Neural cell (in vitro differentiated cells): ENCODE measurements around the gene PSMB11. TPM values are rescaled to one million over a fixed set of nuclear protein-coding genes. Genes with fewer than 3 reads are reported as not detected.

ENCODE experiments used
- H2AFZ ChIP-seq: fragments of 200-600, 300-800 bp; sonication (generic), shearing (Covaris generic); 2 replicates; pipeline ENCODE4 v1.6.0; 2014; ENCODE audit warnings: low read depth, mild to moderate bottlenecking, antibody characterized with exemption, low read length, moderate library complexity
- H3F3A ChIP-seq: fragments of 200-600 bp; shearing (Covaris generic); 2 replicates; pipeline ENCODE4 v1.6.1; 2016; ENCODE audit warnings: mild to moderate bottlenecking, moderate library complexity, mixed read lengths, antibody characterized with exemption, low read length; ENCODE audit not compliant: insufficient read depth, poor library complexity, severe bottlenecking
- H3K27ac ChIP-seq: fragments of 200-600, 300-800 bp; sonication (generic), shearing (Covaris generic); 2 replicates; pipeline ENCODE4 v1.5.1; 2014; ENCODE audit warnings: mild to moderate bottlenecking, low read length, moderate library complexity
- H3K27me3 ChIP-seq: fragments of 300-800, 200-600 bp; sonication (generic), shearing (Covaris generic); 2 replicates; pipeline ENCODE4 v1.6.0; 2014; ENCODE audit warnings: mild to moderate bottlenecking, low read depth, low read length, moderate library complexity; ENCODE audit not compliant: insufficient read depth
- H3K36me3 ChIP-seq: fragments of 300-800, 200-600 bp; sonication (generic), shearing (Covaris generic); 2 replicates; pipeline ENCODE4 v1.5.1; 2014; ENCODE audit warnings: mild to moderate bottlenecking, antibody characterized with exemption, low read length, moderate library complexity; ENCODE audit not compliant: insufficient read depth
- H3K4me2 ChIP-seq: fragments of 300-800, 200-600 bp; sonication (generic), shearing (Covaris generic); 2 replicates; pipeline ENCODE4 v1.6.0; 2014; ENCODE audit warnings: mild to moderate bottlenecking, low read length
- H3K4me3 ChIP-seq: fragments of 300-800, 200-600 bp; sonication (generic), shearing (Covaris generic); 2 replicates; pipeline ENCODE4 v1.5.1; 2014; ENCODE audit warnings: mild to moderate bottlenecking, low read length, moderate library complexity
- H3K79me2 ChIP-seq: fragments of 200-600 bp; shearing (Covaris generic); replicated peaks from 2 replicates; pipeline ENCODE4 v1.6.0; 2014; ENCODE audit warnings: mild to moderate bottlenecking, low read length, moderate library complexity; ENCODE audit not compliant: insufficient read depth
- H3K9ac ChIP-seq: fragments of 300-800, 200-600 bp; sonication (generic), shearing (Covaris generic); 2 replicates; pipeline ENCODE4 v1.6.1; 2016; ENCODE audit warnings: mild to moderate bottlenecking, low read length, mixed read lengths
- H3K9me2 ChIP-seq: fragments of 200-600 bp; shearing (Covaris generic); 2 replicates; pipeline ENCODE4 v1.6.1; 2016; ENCODE audit warnings: mild to moderate bottlenecking, low read length, mixed read lengths; ENCODE audit not compliant: insufficient read depth
- H3K9me3 ChIP-seq: fragments of 200-600, 300-800 bp; sonication (generic), shearing (Covaris generic); 2 replicates; pipeline ENCODE4 v1.6.1; 2016; ENCODE audit warnings: mild to moderate bottlenecking, mixed run types, low read length, moderate library complexity, mixed read lengths
- H4K20me1 ChIP-seq: fragments of 200-600 bp; shearing (Covaris generic); 2 replicates; pipeline ENCODE4 v1.6.1; 2016; ENCODE audit warnings: mild to moderate bottlenecking, mixed run types; ENCODE audit not compliant: insufficient read depth
- EP300 ChIP-seq: fragments of 450-650 bp; conservative IDR thresholded peaks from 2 replicates; pipeline ENCODE4 v1.6.1; 2014; ENCODE audit warnings: antibody characterized with exemption, mild to moderate bottlenecking, moderate library complexity; ENCODE audit not compliant: poor library complexity, severe bottlenecking
- EZH2 ChIP-seq: fragments of 200-600, 300-800 bp; shearing (Covaris generic), sonication (generic); IDR thresholded peaks from 2 replicates; pipeline ENCODE4 v1.6.1; 2014; ENCODE audit warnings: antibody characterized with exemption, low read length, borderline replicate concordance, mild to moderate bottlenecking; ENCODE audit not compliant: insufficient read depth, poor library complexity, severe bottlenecking
- MXI1 ChIP-seq: fragments of 450-650 bp; conservative IDR thresholded peaks from 2 replicates; pipeline ENCODE4 v1.6.1; 2014; ENCODE audit warnings: antibody characterized with exemption, mild to moderate bottlenecking; ENCODE audit not compliant: poor library complexity, severe bottlenecking
- POLR2AphosphoS5 ChIP-seq: IDR thresholded peaks from 2 replicates; pipeline ENCODE4 v1.6.1; 2012
- RAD21 ChIP-seq: fragments of 450-650 bp; conservative IDR thresholded peaks from 2 replicates; pipeline ENCODE4 v1.6.1; 2014; ENCODE audit warnings: antibody characterized with exemption, mild to moderate bottlenecking, moderate library complexity
- REST ChIP-seq: IDR thresholded peaks from 2 replicates; pipeline ENCODE4 v1.6.1; 2012; ENCODE audit warnings: borderline replicate concordance
- SMC3 ChIP-seq: fragments of 450-650 bp; conservative IDR thresholded peaks from 2 replicates; pipeline ENCODE4 v1.6.1; 2014; ENCODE audit warnings: antibody characterized with exemption, mild to moderate bottlenecking, moderate library complexity; ENCODE audit not compliant: poor library complexity
- TAF1 ChIP-seq: IDR thresholded peaks from 2 replicates; pipeline ENCODE4 v1.6.1; 2012; ENCODE audit warnings: low read depth
- polyA plus RNA-seq: library from polyadenylated mRNA; depleted of rRNA; stranded (reverse); fragments of >200 nt; gene quantifications from 2 replicates; pipeline ENCODE4 v1.2.3, GENCODE V29; 2014
- TF ChIP-seq, protein P1 (sequence below): fragments of 450-650 bp; IDR thresholded peaks from 2 replicates; pipeline ENCODE4 v1.5.1; 2014; ENCODE audit warnings: antibody characterized with exemption, mild to moderate bottlenecking, moderate library complexity; ENCODE audit not compliant: poor library complexity, severe bottlenecking

PSMB11 gene
- polyA plus RNA-seq, 1 donor from 2014 or later = not detected

DNA sequence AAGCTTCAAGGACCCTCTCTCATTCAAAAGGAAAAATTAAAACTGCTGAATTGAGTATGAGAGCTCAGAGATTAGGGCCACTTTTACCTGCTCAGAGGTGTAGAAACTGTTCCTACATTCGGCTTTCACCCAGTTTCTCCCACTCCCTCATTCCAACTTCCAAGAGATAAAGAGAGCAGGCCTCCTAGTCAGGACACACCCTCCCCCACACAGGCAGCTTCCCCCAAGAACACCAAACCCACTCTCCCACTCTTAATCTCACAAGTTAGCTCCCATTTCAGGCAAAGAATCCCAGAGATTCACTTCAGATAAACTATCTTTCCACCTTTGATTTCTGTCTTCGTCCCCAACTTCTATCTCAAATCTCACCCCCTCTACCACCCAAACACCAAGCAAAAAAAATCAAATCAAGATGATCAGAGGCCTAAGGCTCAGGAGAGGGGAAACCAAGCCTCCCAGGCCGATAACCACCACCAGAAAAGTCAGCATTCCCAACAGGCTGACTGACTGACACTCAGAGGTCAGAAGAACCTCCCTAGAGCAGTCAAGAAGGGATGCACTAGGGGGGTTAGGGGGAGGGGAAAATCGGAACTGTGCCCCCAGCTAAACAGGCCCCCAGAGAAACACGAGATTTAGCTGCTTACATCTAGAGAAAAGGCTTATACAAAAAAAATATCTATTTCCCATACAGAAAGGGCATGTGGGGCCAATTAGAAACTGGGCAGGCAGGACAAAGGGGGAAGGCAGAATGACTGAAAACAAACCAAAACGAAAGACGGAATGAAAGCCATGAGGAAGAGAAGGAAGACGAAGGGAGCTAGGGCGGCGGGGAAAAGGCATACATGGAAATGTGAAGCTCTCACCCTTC, 28.5 kb downstream of the PSMB11 start:
- H3K9ac ChIP-seq = peak overlapping the region; percentile 93
- TF ChIP-seq POLR2AphosphoS5 = no peak
- TF ChIP-seq, protein P1, sequence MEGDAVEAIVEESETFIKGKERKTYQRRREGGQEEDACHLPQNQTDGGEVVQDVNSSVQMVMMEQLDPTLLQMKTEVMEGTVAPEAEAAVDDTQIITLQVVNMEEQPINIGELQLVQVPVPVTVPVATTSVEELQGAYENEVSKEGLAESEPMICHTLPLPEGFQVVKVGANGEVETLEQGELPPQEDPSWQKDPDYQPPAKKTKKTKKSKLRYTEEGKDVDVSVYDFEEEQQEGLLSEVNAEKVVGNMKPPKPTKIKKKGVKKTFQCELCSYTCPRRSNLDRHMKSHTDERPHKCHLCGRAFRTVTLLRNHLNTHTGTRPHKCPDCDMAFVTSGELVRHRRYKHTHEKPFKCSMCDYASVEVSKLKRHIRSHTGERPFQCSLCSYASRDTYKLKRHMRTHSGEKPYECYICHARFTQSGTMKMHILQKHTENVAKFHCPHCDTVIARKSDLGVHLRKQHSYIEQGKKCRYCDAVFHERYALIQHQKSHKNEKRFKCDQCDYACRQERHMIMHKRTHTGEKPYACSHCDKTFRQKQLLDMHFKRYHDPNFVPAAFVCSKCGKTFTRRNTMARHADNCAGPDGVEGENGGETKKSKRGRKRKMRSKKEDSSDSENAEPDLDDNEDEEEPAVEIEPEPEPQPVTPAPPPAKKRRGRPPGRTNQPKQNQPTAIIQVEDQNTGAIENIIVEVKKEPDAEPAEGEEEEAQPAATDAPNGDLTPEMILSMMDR = no peak
- no peak for TF ChIP-seq REST
- TF ChIP-seq EP300 = no peak
- no peak for TF ChIP-seq MXI1
- no peak for TF ChIP-seq EZH2
- no peak for TF ChIP-seq RAD21
- TF ChIP-seq TAF1 = no peak
- no peak for TF ChIP-seq SMC3
- no peaks in the 10 kb centered on the region for H3K9me2 ChIP-seq
- peak overlapping the region; percentile 78 for H3K4me2 ChIP-seq
- peak overlapping the region; percentile 93 for H3K27ac ChIP-seq
- H3K36me3 ChIP-seq = peaks cover 15% of the 10 kb centered on the region
- peaks cover 24% of the 10 kb centered on the region for H4K20me1 ChIP-seq
- no peaks in the 10 kb centered on the region for H3K9me3 ChIP-seq
- H3K27me3 ChIP-seq = no peaks in the 10 kb centered on the region
- H3K4me3 ChIP-seq = peak overlapping the region; percentile 72
- peaks cover 56% of the 10 kb centered on the region for H3K79me2 ChIP-seq
- H3F3A ChIP-seq = peaks cover 5% of the 10 kb centered on the region
- H2AFZ ChIP-seq = peak overlapping the region; percentile 65

GRCh38 chr14:23071244-23071920, 29.4 kb downstream of the PSMB11 start:
- peak overlapping the region; percentile 65 for H2AFZ ChIP-seq
- H3K4me3 ChIP-seq = peak overlapping the region; percentile 72
- H4K20me1 ChIP-seq = peaks cover 20% of the 10 kb centered on the region
- no peaks in the 10 kb centered on the region for H3K27me3 ChIP-seq
- peak overlapping the region; percentile 93 for H3K27ac ChIP-seq
- H3K36me3 ChIP-seq = peaks cover 17% of the 10 kb centered on the region
- no peaks in the 10 kb centered on the region for H3K9me2 ChIP-seq
- H3K9me3 ChIP-seq = no peaks in the 10 kb centered on the region
- H3K9ac ChIP-seq = peak overlapping the region; percentile 93
- H3K79me2 ChIP-seq = peaks cover 52% of the 10 kb centered on the region
- peak overlapping the region; percentile 97 for H3K4me2 ChIP-seq
- TF ChIP-seq REST = peak; percentile 91
- no peak for TF ChIP-seq SMC3
- TF ChIP-seq, protein P1 = no peak
- peak; percentile 98 for TF ChIP-seq TAF1
- no peak for TF ChIP-seq RAD21
- TF ChIP-seq POLR2AphosphoS5 = peak; percentile 99
- TF ChIP-seq EZH2 = no peak
- peak; percentile 36 for TF ChIP-seq EP300
- TF ChIP-seq MXI1 = peak; percentile 67
- H3F3A ChIP-seq = peaks cover 5% of the 10 kb centered on the region
